Metanephros (tissue), 2 donors: Measurements from ENCODE around the gene KIF26B. TPM values are rescaled to one million over a fixed set of nuclear protein-coding genes. Genes with fewer than 3 reads are reported as not detected.

Source experiments
- small RNA-seq: library from RNA; depleted of rRNA; stranded (forward); fragments of <200 nt; gene quantifications from one replicate; pipeline ENCODE3, GENCODE V24; 2014; ENCODE audit warnings: low replicate concordance
- total RNA-seq: library from RNA; depleted of rRNA; stranded (reverse); fragments of >200 nt; gene quantifications from one replicate; pipeline ENCODE4 v1.2.3, GENCODE V29; 2014

Gene KIF26B
- total RNA-seq: 81.2 TPM

DNA sequence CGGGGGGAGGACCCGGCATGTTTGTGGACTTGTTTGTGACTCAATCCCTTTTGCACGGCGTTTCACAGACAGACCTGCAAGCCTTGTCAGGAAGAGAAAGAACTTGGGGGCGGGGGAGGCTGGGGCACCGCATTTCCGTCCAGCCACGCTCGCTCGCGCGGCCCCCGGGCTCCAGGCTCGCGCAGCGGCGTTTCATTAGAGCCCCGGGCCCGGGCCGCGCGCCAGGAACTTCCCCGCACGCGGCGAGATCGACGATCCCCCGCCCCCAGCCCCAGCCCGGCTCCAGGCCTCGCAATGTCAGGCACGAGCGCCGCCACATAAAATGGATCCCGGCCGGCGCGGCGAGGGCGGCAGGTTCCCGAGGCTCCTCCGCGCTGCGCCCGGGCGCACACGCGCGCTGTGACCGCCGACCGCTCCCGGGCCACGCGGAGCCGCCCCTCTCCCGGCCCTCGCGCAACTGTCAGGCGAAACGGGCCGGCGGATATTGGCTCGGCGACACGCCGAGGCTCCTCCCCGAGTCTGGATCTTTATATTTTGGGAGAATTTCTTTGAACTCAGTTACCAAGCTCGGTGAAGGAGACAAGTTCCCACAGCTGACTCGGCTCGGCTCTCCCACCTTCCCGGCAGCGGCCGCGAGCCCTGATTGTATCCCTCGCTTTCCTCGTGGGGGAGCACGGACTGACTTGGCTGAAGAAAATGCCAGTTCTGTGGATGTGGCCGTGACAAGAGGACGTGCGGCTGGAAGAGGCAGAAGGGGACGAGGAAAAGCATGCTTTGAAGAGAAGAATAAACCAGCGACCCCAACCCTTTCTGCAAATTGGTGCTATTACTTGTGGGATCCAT is at the start of gene KIF26B:
TSS of gene KIF26B (plus strand) at position 557 of the 843 bp plus-strand sequence. CDS start 440 bp downstream, outside the sequence.

Small RNA genes within 50 kb of the gene (small RNA-seq; reads per million reads assigned to genes)
- gene DNAJC19P8 (not detected), gene RNU1-132P (not detected)
